ENCODE measurements around the gene MGRN1.

Gene MGRN1

GRCh38 chr16:4617880-4618279 lies 6.7 kb upstream of the MGRN1 start:
- TF ChIP-seq TCF12 (IDR thresholded peaks at IDR 0.05; ENCODE audit: low read depth) (no peak), RAD21 (IDR thresholded peaks at IDR 0.05; ENCODE audit: low read depth) (no peak), REST (IDR thresholded peaks at IDR 0.05; ENCODE audit: low read depth) (no peak), CREB1 (IDR thresholded peaks at IDR 0.05; ENCODE audit: low read depth) (no peak), EGR1 (IDR thresholded peaks at IDR 0.05) (no peak), TAF1 (IDR thresholded peaks at IDR 0.05; ENCODE audit: low read depth) (no peak), CEBPB (IDR thresholded peaks at IDR 0.05) (no peak), EP300 (IDR thresholded peaks at IDR 0.05; ENCODE audit: borderline replicate concordance) (no peak), YY1 (IDR thresholded peaks at IDR 0.05; ENCODE audit: low read depth) (no peak), NFIC (IDR thresholded peaks at IDR 0.05) (no peak), FOXM1 (IDR thresholded peaks at IDR 0.05; ENCODE audit: borderline replicate concordance, low read depth) (no peak), TEAD4 (IDR thresholded peaks at IDR 0.05) (no peak), ZBTB7A (IDR thresholded peaks at IDR 0.05; ENCODE audit: low read depth) (no peak)
- TF ChIP-seq, protein P1, sequence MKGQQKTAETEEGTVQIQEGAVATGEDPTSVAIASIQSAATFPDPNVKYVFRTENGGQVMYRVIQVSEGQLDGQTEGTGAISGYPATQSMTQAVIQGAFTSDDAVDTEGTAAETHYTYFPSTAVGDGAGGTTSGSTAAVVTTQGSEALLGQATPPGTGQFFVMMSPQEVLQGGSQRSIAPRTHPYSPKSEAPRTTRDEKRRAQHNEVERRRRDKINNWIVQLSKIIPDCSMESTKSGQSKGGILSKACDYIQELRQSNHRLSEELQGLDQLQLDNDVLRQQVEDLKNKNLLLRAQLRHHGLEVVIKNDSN (IDR thresholded peaks at IDR 0.05), result no peak
- TF ChIP-seq, protein P2, sequence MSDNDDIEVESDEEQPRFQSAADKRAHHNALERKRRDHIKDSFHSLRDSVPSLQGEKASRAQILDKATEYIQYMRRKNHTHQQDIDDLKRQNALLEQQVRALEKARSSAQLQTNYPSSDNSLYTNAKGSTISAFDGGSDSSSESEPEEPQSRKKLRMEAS (IDR thresholded peaks at IDR 0.05), result no peak

- no peak for TF ChIP-seq REST (IDR thresholded peaks at IDR 0.05; ENCODE audit: low read depth)
Observed at GRCh38 chr16:4618645-4619418, 5.8 kb upstream of the MGRN1 start.

DNA sequence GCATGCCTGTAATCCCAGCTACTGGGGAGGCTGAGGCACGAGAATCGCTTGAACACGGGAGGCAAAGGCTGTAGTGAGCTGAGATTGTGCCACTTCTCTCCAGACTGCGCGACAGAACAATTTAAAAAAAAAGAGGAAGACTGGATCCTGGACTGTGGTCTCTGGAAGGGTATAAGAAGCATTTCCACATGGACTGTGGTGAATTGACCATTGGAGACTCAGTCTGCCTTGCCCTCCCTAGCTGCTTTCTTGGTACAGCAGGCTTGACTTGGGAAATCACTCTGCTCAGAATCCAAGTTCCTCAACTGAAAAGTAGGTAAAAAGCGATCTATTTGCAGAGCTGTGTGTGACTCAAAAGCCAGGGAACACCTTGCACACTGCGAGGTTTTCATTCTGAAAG lies 1.0 kb upstream of the MGRN1 start:
- TF ChIP-seq NFIC (IDR thresholded peaks at IDR 0.05) (no peak), TAF1 (IDR thresholded peaks at IDR 0.05; ENCODE audit: low read depth) (no peak), CREB1 (IDR thresholded peaks at IDR 0.05; ENCODE audit: low read depth) (no peak), CEBPB (IDR thresholded peaks at IDR 0.05) (no peak), ZBTB7A (IDR thresholded peaks at IDR 0.05; ENCODE audit: low read depth) (no peak), EGR1 (IDR thresholded peaks at IDR 0.05) (no peak), EP300 (IDR thresholded peaks at IDR 0.05; ENCODE audit: borderline replicate concordance) (no peak), TEAD4 (IDR thresholded peaks at IDR 0.05) (no peak)
- TF ChIP-seq, protein P1 (IDR thresholded peaks at IDR 0.05), result no peak

DNA sequence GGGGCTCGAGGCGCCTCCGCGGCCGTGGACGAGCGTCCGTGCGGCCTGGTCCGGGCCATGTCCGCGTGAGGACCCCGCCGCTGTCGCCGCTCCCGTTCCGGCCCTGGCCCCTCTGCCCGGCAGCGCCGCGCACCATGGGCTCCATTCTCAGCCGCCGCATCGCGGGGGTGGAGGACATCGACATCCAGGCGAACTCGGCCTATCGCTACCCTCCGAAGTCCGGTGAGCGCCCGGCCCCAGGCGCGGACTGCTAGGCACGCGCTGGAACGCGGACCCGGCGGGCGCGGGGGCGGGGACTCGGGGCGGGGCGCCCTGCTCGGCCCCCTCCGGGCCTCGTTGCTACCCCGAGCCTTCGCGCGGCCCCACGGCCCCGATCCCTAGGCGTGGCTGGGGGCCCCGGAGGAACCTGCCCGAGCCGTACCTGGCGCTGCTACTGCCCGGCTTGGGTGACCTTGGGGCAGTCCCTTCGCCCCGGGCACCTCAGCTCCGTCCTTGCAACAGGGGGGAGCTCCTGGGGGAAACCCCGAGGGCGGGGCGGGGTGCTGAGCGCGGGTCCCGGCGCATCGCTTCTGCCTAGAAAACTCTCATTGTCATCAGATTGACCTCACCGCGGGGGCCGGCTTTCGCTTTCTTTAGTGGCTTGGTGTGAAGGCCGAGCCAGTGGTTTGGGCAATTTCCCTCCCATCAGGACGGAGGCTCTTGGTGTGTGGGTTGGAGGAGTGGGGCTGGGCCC lies 367 bp downstream of the MGRN1 start:
- TF ChIP-seq EP300 (IDR thresholded peaks at IDR 0.05; ENCODE audit: borderline replicate concordance), result no peak
- no peak for TF ChIP-seq CREB1 (IDR thresholded peaks at IDR 0.05; ENCODE audit: low read depth)
- TF ChIP-seq YY1 (IDR thresholded peaks at IDR 0.05; ENCODE audit: low read depth), result peak; percentile 31; the same call in 1 of the 2 replicates
- TF ChIP-seq EGR1 (IDR thresholded peaks at IDR 0.05), result peak; percentile 39; the same call in 1 of the 2 replicates
- peak; percentile 58; the same call in 1 of the 2 replicates for TF ChIP-seq TAF1 (IDR thresholded peaks at IDR 0.05; ENCODE audit: low read depth)
- peak; percentile 42; the same call in 1 of the 2 replicates for TF ChIP-seq ZBTB7A (IDR thresholded peaks at IDR 0.05; ENCODE audit: low read depth)

DNA sequence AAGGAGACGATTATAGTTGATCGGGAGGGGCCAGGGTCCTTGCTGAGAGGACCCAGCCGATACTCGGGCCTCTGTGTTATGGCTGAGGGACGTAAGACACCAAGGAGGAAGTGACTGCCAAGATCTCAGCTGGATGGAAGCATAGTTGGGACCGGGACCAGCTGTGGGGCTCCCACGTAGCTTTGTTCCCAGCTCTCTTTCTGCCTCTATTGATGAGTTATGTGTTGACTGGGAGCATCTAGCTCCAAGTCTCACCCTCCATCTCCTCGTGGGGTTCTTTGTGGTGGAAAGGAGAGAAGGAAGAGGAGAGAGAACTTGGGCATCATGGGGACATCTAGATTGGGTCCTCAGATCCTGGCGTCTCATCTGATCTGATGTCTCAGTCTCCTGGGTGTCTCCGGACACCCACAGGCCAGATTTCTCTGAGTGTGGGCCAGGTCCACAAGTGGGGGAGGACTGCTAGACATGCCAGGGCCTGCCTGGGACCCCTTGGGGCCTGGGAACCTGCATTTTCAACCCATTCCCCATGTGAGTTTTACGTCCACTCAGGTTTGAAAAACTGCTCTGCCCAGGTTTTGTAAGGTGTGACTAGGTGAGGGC lies 1.0 kb downstream of the MGRN1 start:
- TF ChIP-seq YY1 (IDR thresholded peaks at IDR 0.05; ENCODE audit: low read depth) (no peak), EP300 (IDR thresholded peaks at IDR 0.05; ENCODE audit: borderline replicate concordance) (no peak)

DNA sequence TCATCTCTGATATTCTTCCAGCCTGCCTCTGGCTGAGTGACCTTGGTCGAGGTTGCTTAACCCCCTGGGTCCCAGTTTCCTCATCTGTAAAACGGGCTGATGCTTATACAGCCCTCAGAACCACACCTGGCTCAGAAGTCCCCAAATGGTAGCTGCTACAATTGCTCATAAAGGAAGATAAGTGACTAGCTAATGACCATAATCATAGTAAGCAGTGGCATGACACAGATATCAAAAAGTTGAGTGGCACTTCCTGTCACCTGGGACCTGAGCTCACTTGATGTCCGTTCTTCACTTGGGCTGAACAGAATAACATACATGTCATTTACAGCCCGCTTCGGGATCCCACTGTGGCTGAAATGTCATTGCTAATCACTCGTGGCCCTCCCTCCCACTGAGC lies 1.8 kb downstream of the MGRN1 start:
- TF ChIP-seq REST (IDR thresholded peaks at IDR 0.05; ENCODE audit: low read depth) (no peak), TCF12 (IDR thresholded peaks at IDR 0.05; ENCODE audit: low read depth) (no peak), YY1 (IDR thresholded peaks at IDR 0.05; ENCODE audit: low read depth) (no peak), CREB1 (IDR thresholded peaks at IDR 0.05; ENCODE audit: low read depth) (no peak), TEAD4 (IDR thresholded peaks at IDR 0.05) (no peak), TAF1 (IDR thresholded peaks at IDR 0.05; ENCODE audit: low read depth) (no peak), RAD21 (IDR thresholded peaks at IDR 0.05; ENCODE audit: low read depth) (no peak), ZBTB7A (IDR thresholded peaks at IDR 0.05; ENCODE audit: low read depth) (no peak)
- TF ChIP-seq, protein P2 (IDR thresholded peaks at IDR 0.05), result no peak
- TF ChIP-seq, protein P1 (IDR thresholded peaks at IDR 0.05), result no peak

Data from Ishikawa (cell line).